ENCODE results near the gene HSPG2.

- TF ChIP-seq CTCF (IDR thresholded peaks at IDR 0.05): no peak
- TF ChIP-seq ZFX (IDR thresholded peaks at IDR 0.05; ENCODE audit: borderline replicate concordance): no peak
Observed at GRCh38 chr1:21864730-21865129, 72.4 kb downstream of the HSPG2 start.

Measured in 22Rv1 (cell line).